GM19467 (cell line): ENCODE data around the gene CPNE8.

Source experiments
- ATAC-seq: cut with Tn5 transposase; IDR thresholded peaks from one replicate; pipeline ENCODE4 v1.9.1; 2021; ENCODE audit warnings: mild to moderate bottlenecking, moderate library complexity; ENCODE audit not compliant: unreplicated experiment

The CPNE8 gene

DNA sequence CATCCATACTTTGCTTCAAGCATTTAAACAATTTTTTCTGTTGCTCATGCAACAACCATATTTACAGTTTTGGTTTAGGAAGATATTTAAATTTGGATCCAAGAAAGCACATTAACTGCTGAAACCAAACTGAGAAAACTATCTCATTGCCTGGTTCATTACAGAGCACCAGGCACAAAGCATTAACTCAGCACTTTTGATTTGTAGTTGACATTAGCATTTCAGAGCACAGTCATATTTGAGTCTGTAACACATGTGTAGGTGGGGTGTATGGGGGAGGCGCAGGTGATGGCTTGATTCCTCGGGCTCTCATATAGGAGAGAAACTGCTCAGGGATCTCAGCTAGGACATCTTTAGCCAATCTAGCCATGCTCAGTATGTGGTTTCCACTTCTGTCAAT lies 251.7 kb downstream of the CPNE8 start:
- ATAC-seq = no peak

DNA sequence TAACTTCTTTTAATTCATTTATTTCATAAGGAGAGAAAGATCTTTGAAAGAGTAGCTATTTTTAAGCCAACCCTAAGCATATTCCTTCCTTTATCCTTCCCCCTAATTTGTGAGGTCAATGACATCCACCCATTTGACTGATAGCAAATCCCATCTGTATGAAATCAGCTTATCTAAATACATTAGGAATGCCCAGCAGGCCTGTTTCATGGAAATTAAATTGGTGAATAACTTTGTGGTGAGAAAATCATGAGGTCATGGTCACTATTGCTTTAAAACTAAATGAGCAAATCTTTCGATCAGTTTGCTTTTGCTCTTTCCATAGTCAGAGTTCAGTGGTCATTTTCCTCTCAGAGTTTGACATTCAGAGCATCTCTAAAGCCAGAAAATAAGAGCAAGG lies 256.6 kb downstream of the CPNE8 start:
- no peak for ATAC-seq

DNA sequence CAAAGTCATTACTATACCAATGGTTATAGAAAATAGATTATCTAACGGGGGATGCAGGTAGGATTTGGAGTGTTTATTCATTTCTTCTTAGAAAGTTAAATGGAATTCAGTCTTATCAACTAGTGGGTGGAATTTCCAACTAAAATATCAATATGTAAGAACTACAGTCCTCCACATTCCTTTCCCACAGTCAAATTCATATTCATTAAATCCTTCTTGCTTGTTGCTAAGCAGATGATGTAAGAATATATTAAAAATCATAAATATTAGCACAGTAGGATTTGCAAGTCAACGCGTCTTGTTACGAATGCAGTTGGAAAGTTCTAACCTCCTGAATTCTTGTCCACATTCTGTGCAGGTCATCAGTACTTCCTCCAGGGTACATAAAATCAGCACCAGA lies 259.2 kb downstream of the CPNE8 start:
- no peak for ATAC-seq

DNA sequence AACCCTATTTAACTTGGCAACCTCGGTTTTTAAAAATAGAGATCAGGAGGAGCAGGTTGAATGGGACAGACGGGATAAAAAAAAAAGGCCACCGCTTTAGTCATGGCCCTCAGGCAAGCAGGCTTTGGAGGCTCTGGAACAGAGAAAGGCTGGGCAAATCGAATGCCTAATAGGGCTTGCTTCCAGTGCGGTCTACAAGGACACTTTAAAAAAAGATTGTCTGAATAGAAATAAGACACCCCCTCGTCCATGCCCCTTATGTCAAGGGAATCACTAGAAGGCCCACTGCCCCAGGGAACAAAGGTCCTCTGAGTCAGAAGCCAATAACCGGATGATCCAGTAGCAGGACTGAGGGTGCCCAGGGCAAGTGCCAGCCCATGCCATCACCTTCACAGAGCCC lies 265.8 kb downstream of the CPNE8 start:
- ATAC-seq = no peak

DNA sequence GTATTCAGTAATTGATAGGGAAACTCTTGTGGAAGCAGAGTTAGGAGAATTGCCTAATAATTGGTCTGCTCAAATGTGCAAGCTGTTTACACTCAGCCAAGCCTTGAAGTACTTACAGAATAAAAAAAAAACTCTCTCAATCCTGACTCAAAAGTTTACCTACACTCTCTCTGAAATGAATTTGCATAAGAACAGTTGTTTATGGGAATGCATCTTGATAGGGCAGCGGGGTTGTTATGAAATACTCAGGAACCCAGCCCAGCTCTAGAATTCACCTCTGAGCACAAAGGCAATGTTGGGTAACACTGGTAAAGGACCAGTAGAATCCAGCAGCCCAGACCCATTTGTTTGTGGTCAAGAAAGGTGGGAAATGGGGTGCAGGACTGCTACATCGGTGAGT lies 267.0 kb downstream of the CPNE8 start:
- ATAC-seq = no peak

DNA sequence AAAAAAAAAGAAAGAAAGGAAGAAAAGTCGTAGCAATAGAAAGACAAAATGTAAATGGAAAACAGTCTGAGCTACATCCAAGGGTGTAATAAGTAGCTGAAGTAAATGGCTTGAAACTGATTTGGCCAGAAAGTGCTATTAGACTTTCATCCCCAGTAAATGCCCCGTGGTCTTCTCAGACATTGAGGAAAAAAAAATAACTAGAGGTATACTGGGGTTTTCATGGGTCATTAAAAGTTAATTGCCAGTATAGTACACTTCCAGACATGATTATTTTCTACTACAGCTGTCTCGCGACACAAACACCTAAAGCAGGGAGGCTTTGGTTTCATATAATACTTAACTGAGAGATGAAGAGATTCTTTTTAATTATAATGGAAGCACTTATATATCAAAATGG lies 271.9 kb downstream of the CPNE8 start:
- no peak for ATAC-seq

DNA sequence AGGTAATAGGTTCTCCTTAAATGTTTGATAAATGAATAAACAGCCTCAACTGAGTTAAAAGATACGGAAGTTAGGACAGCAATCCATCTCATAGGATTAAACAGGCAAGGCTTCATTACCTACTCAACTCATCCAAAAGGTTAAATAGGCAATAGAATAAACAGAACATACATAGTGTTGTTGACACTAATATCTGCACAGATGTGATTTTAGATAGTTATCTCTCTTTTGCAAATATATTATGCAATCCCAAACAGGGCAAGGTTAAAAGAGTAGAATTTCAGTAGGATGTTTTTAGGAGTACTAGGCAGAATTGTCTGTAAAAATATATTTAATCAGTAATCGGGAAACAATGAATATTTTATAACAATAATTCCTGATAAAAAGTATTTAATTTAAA lies 276.3 kb downstream of the CPNE8 start:
- ATAC-seq = no peak

DNA sequence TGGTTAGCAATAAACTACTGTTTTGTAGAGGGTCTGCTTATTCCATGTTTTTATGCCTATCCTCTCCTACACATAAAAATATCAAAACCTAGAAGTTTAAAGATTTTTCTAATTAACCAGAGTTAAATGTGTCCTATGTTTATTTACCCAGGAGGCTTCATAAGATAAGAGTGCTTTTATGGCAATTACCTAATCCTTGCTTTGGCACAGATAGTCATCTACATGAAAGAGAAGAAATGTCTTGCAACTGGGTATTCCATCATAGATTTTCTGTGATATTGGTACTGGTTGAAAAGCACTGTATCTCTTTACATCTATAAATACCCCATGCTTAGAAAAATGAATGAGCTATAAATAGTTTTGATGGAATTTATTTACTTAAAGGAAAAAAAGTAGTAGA lies 277.1 kb downstream of the CPNE8 start:
- no peak for ATAC-seq

DNA sequence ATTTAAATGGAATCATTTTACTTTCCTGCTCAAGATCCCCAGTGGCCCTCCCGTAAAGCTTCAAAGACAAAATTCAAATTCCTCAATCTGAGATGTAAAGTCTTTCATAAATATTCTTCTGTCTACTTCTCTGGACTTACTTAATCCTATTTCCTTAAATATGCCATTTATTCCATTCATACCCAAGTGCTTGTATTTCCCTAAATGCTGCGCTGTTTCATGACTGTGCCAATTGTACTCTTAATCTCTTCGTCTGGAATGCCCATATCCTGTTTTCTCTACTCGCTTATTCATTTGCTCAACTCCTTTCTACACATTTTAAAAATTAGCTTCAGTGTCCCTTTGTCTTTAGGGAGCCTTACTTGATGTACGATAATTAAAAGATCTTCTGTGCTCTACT lies 280.1 kb downstream of the CPNE8 start:
- ATAC-seq = no peak

DNA sequence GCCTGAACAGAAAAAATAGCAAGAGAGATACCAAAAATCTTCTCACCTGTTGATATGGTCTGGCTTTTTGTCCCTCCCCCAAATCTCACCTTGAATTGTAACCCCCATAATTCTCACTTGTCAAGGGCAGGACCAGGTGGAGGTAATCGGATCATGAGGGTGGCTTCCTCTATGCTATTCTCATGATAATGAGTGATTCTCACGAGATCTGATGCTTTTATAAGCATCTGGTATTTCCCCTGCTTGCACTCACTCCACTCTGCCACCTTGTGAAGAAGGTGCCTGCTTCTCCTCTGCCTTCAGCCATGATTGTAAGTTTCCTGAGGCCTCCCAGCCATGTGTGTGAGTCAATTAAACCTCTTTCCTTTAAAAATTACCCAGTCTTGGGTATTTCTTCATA lies 291.2 kb downstream of the CPNE8 start:
- no peak for ATAC-seq

DNA sequence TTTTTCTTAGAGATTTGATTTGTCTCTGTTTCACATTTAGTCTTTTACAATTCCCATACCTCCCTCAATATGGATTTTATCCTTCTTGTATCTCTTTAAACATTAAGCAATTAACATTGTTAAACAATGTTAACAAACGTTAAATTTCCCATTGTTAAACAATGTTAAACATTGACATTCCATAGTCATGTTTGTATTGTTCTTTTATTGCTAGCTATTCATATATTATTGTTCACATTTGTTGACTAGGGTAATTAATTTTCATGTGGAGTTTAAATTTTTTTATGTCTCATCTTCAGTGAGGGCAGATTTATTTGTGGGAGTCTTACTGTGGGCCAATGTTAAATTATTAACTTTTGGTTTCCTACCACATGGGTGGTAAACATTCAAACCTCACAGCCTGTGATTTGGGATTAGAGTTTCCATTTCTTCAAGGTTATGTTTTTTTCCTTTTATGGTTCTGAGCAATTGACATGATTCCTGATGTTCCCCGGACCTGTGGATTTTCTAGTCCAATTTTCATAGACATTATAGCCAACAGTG lies 294.5 kb downstream of the CPNE8 start:
- no peak for ATAC-seq

DNA sequence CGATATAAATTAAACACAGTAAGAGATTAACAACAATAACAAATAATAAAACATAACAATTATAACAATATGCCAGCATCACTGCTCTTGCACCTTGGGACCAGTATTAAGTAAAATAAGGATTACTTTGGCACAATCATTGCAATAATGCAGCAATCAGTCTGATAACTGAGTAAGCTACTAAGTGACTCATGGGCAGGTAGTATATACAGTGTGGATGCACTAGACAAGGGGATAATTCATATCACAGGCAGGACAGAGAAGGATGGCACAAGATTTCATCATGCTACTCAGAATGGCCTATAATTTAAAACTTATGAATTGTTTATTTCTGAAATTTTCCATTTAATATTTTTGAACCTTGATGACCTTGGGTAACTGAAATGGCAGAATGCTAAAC lies 298.1 kb downstream of the CPNE8 start:
- no peak for ATAC-seq
